Thyroid gland (tissue), 4 donors: ENCODE results near the gene PGM5.

Experiments
- POLR2A ChIP-seq, 2 donors: fragments of 450-650 bp; IDR thresholded peaks; one replicate each; pipeline ENCODE4 v1.6.1; 2017; ENCODE audit warnings: antibody characterized with exemption in 2 of 2, mild to moderate bottlenecking in 2 of 2, moderate library complexity in 1 of 2
- TF ChIP-seq, protein P1 (sequence below), 6 experiments: fragments of 200-600 bp in 3 of 6; fragments of 450-650 bp in 3 of 6; sonication (generic) in 3 of 6; IDR thresholded peaks; one replicate each; pipeline ENCODE4 v1.5.1; 2016 to 2019; ENCODE audit warnings: antibody characterized with exemption in 6 of 6, mild to moderate bottlenecking in 2 of 6, inconsistent platforms in 1 of 6, moderate library complexity in 1 of 6

GRCh38 chr9:68523367-68523936, 167.0 kb downstream of the PGM5 start:
- TF ChIP-seq, protein P1, sequence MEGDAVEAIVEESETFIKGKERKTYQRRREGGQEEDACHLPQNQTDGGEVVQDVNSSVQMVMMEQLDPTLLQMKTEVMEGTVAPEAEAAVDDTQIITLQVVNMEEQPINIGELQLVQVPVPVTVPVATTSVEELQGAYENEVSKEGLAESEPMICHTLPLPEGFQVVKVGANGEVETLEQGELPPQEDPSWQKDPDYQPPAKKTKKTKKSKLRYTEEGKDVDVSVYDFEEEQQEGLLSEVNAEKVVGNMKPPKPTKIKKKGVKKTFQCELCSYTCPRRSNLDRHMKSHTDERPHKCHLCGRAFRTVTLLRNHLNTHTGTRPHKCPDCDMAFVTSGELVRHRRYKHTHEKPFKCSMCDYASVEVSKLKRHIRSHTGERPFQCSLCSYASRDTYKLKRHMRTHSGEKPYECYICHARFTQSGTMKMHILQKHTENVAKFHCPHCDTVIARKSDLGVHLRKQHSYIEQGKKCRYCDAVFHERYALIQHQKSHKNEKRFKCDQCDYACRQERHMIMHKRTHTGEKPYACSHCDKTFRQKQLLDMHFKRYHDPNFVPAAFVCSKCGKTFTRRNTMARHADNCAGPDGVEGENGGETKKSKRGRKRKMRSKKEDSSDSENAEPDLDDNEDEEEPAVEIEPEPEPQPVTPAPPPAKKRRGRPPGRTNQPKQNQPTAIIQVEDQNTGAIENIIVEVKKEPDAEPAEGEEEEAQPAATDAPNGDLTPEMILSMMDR (IDR thresholded peaks at IDR 0.05) = no peak
- no peak for TF ChIP-seq POLR2A (IDR thresholded peaks at IDR 0.05)
